Left renal pelvis (tissue), 4 donors: ENCODE data around the gene ZNF354C. TPM values are rescaled to one million over a fixed set of nuclear protein-coding genes. Genes with fewer than 3 reads are reported as not detected.

Experiments
- DNase-seq, 4 donors: peaks; one replicate each; pipeline ENCODE4 v3.0.0-alpha.2; 2013; ENCODE audit warnings: low read depth in 4 of 4, low spot score in 3 of 4
- polyA plus RNA-seq, 4 donors: library from polyadenylated mRNA; unstranded; fragments of 120-200 nt; gene quantifications; one replicate each; pipeline ENCODE4 v1.2.1, GENCODE V29; 2013; ENCODE audit not compliant: insufficient read length in 4 of 4

ZNF354C gene
- polyA plus RNA-seq, 4 donors = 15.7 to 22.4 (median 19.3) TPM

DNA sequence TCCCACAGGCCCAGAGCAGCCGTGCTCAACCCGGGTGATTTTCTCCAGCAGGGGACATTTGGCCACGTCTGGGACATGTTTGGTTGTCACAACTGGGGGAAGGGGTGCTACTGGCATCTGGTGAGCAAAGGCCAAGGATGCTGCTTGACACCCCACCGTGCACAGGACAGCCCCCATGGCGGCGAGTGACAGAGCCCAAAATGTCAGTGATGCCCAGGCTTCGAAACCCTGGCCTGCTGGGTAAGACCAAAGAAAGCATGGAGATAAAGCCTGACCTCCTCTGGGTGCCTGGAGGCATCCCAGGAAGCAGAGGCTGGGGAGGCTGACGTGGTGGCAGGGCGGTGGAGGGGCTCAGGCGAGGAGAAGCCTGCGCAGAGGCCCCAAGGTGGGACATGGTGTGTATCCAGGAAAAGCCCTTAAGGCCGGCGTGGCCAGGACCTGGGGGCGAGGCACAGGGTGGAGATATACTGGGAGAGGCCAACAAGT, 66.4 kb downstream of the ZNF354C start:
- no peak for DNase-seq

DNA sequence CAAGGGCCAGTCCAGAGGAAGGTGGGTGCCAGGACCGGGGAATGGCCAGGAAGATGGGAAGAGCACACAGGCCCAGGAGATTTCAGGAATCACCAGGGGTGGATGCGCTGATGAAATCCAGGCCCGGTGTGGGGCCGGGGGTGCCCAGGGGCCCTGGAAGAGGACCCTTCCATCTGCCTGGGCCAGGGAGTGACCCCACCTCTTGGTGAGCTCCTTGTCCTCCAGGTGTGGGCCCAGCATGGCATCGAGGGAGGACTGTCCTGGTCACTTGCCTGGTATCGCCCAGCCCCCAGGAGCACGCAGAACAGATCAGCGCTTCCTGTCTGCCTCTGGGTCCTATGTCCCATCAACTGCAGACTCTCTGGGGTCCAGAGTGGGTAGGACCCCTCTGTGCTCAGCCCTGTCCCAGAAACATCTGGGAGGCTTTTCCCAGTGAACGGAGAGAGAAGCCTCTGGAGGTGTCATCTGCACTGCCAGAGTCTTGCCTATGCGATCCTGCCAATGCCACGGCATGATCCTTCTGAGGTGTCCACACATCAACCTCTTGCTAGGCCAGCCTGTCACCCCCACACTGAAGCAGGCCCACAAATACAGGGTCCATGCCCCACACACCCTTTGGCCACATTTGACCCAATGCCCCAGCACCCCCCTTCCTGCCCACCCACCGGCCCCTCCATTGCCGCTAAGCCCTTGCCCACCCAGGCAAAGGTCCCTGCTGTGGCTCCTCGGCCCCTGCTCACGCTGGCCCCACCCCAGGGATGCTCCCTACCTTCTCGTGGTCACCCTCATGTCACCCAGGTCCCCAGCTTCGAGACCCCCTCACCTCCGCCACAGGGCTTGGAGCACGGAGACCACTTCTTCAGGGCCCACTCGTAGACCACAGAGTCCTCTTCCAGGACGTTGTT, 67.2 kb downstream of the ZNF354C start:
- DNase-seq = no peak

DNA sequence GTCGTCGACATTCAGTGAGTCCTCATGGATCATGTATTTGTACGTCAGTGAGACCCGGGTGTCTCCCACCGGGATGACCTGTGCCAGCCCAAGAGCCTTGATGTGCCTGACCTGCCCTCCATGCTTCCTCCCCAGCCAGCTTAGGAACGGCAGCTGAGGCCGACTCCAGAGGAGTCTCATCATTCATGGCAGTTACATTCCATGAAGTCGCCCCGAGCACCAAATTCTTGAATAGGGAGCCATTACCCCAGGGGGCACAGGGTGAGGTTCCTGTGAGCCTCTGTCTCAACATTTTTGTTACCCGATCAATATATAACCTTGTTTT, 67.8 kb downstream of the ZNF354C start:
- no peak for DNase-seq

DNA sequence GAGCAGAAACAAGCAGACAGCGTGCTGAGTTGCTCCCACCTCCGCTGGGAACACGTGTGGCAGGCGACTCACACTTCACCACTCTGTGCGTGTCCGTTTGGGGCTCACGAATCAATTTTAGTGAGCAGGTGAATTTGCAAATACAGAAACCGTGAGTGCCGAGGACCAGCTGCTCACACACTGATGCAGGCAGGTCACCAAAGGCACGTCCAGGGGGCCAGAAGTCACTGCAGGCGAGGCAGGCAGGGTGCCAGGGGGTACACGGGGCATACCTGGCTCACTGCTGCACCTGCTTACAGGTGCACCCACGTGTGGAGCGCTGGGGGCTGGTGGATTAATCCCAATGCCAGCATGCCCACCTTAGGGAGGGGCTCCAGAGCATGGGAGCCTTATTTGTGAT, 68.8 kb downstream of the ZNF354C start:
- no peak for DNase-seq

DNA sequence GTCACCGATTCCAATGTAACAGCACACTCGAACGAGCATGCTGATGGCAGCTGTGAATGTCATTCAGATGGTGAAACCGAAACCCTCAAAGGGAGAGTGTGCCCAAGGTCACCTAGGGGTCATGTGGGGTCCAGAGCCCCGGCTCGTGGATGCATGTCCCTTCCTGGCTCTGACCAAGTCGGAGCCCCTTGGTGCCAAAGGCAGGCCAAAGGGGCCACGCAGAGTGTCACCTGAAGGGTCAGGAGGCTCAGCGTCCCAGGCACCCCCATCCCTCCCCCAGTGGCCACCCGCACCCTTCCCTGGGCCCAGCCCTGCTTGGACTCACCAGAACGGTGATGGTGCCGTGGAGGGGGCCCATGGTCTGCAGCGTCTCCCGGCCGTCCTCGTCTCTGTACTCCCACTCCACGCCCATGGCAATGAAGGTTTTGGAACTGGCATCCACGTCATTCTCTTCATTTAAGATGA, 69.5 kb downstream of the ZNF354C start:
- DNase-seq = no peak

DNA sequence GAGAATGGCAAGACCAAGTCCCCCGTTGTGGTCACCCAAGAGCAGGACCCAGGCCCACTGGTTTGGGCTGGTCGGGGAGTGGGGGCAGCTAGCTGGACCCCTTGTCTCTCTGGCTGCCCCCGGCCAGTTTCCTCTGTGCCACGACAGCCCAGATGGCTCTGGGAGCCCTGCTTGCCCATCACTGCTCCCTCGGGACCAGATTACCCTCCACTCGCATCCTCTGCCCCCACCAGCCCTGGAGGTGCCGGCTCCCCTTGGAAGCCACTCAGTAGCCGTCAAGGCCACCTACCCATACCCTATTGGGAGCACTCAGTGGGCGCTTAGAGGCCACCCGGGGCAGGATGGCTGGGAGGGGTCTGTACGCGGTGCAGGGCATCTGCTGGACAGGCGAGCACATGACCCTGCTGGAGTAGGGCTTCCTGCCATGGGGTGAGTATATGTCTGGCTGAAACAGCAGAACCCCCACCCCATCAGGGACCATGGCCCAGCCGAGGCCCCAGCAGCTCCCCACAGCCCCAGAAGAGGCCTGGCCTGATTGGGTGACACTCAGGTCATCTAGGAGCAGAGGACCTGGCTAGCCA, 70.0 kb downstream of the ZNF354C start:
- no peak for DNase-seq

DNA sequence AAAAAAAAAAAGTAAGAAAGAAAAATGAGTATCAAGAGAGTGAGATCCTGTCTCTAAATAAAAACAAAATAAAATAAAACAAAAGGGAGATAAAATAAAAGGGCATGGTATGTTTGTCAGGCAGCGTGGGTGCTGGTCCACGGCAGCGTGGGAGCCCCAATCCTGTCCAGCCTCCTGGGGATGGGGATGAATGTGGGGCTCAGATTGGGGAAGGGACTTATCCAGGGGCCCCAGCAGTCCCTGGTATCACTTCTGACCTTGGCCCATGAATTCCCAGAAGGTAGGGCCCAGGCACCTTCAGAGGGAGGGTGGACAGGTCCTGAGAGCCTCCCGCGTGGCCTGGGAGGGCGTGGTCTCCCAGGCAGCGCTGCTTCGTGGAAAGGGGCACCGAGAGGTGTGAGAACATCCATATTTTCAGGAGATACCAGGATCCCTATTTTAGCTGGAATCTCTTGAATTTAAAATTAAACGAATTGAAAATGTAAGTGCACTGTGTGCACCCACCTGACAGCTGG, 71.2 kb downstream of the ZNF354C start:
- no peak for DNase-seq

DNA sequence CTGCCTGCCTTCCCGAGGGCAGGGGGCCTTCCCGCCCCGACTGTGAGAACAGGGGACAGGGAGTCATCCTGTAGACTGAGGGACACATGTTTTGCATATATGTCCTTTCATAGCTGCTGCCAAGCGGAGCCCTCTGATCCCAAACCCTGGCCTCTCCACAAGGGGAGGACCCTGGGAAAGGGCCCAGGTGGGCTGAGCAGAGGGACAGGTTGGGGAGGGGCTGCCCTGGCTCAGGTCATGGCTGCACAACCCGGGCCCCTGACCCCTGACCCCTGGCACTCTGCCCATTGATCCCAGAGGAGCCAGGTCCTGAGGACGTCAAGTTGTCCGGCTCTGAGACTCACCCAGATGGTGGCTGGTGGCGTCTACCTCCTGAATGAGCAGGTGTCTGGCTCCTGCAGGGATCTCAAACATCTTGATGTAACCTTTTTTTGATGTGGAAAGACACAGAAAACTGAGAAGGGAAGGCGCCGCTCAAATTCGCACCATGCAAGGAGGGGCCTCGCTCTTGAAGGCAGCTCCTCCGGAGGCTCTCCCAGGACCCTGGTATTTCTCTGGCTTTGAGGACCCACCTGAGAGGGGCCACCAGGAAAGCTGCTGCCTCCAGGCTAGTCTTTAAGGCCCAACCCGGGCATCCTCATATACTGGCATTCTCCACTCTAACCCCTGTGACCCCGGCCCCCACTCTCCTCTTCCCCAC, 71.9 kb downstream of the ZNF354C start:
- no peak for DNase-seq

DNA sequence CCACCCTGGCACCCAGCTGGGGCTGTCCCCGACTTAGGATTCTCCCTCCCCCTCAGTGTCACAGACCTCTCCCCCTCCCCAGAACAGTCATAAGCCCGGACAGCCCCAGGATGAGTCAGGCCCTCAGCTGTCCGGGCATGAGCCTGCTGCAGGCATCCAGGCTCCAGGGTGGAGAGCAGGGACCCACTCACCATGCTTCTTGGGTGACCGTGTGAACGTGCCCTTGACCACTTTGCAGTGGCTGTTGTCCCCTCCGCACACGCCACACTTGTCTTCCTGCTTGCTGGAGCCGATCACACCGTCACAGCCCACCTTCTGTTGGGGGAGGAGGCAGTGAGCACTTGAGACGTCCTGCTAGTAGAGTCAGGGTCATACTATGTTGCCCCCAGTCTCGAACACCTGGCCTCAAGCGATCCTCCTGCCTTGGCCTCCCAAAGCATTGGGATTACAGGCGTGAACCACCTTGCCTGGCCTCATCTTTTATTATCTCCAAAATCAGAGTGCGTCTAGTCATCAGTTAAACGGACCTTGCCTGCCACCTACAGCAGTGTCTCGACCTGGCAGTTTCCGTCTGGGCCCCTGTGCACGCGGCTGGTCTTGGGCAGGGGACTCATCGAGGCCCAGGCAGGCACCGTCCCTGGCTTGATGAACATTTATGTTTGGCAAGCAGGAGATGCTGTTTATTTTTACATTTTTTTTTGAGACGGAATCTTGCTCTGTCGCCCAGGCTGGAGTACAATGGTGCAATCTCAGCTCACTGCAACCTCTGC, 72.6 kb downstream of the ZNF354C start:
- DNase-seq = no peak

Other genes with a start within 250 kb of the ZNF354C start
- 10 to 100 TPM; 21.3 to 30.8 (median 23.6) TPM for gene ZNF354B, start 200.4 kb upstream of the ZNF354C start, polyA plus RNA-seq
- 1 to 10 TPM; 4.7 to 9.2 (median 8.0) TPM for gene ZFP2, start 164.5 kb upstream of the ZNF354C start, polyA plus RNA-seq
- gene ZNF454, start 119.2 kb upstream of the ZNF354C start, polyA plus RNA-seq = 1 to 10 TPM; 5.8 to 8.4 (median 6.7) TPM
- 1 to 10 TPM in 2 of 4 donors, under 1 TPM in 2; 0.49 to 1.4 (median 0.82) TPM for gene GRM6, start 65.1 kb upstream of the ZNF354C start, polyA plus RNA-seq
- gene ZNF879, start 36.6 kb upstream of the ZNF354C start, polyA plus RNA-seq = 10 to 100 TPM in 1 of 4 donors, 1 to 10 TPM in 3; 5.6 to 10.5 (median 7.7) TPM